Cardiac septum (tissue), 1 donor: ENCODE data around the gene LDLRAD4. TPM values are rescaled to one million over a fixed set of nuclear protein-coding genes. Genes with fewer than 3 reads are reported as not detected.

Experiments
- DNase-seq: peaks from one replicate; pipeline ENCODE4 v3.0.0-alpha.2; 2020; ENCODE audit warnings: low spot score
- intact Hi-C: fragments of 100-400 bp; cut with DNase I; formaldehyde crosslinking; loops from one replicate; pipeline ENCODE4 v1.14.0; 2022
- total RNA-seq: library from RNA; stranded (reverse); fragmentation: NEBNext Ultra II Directional; extraction: Animal tissue kit (Norgen Biotek cat#: 25700); gene quantifications from one replicate; pipeline ENCODE4 v1.2.1, GENCODE V29; 2021
- donor health status: DM: no; HTN: no; CAD: no.

The LDLRAD4 gene
- total RNA-seq, 1 donor from 2014 or later = 23.3 TPM

GRCh38 chr18:13291745-13292447 is 73.3 kb downstream of the LDLRAD4 start:
- intact Hi-C loops = no loop called here
- no peak for DNase-seq

GRCh38 chr18:13292736-13293135 is 74.2 kb downstream of the LDLRAD4 start:
- DNase-seq = no peak
- intact Hi-C loops = no loop called here

DNA sequence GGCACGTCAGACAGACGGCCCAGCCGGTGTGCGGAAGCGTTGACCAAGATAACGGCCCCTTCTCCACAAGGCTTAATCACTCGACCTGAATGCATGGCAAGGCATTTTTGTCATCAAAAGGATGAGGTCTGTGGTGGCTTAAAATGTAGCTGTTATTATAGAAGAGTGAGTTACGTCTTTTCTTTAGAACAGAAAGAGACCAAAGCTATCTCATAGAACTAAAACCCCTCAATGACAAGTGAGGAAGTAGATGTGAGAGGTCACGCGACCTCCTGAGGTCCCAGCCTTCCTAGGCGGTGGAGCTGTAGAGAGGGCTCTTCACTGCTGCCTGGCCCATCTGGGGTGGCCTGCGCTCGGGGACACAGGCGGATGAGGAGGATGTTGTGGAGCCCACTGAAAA is 75.7 kb downstream of the LDLRAD4 start:
- intact Hi-C loops = no loop called here
- DNase-seq = no peak

DNA sequence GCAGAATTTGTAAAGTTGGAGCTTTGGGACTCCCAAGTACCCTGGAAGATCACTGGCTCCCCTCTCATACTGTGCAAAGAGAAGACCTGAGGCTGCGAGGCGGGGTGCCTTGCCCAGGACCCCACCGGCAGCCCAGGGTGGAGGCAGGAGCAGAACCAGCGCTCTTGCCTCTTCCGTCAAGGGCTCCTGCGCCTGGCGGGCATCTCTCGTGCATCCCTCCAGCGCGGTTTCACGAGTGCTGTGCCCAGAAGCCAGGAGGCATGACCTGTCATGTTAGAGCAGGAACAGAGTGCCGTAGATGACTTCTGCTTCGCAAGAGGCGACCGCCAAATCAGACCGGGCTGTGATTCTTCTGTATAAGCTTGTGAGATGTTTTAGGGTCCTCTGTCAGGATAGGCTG is 77.3 kb downstream of the LDLRAD4 start:
- intact Hi-C loops = no loop called here
- no peak for DNase-seq

- no peak for DNase-seq
- intact Hi-C loops = no loop called here
These were observed 78.5 kb downstream of the LDLRAD4 start for GRCh38 chr18:13296867-13297574.

- intact Hi-C loops = no loop called here
- no peak for DNase-seq
These were observed 79.7 kb downstream of the LDLRAD4 start for GRCh38 chr18:13298262-13298661.

- no peak for DNase-seq
- intact Hi-C loops = no loop called here
These were observed 81.5 kb downstream of the LDLRAD4 start for GRCh38 chr18:13300029-13300428.

DNA sequence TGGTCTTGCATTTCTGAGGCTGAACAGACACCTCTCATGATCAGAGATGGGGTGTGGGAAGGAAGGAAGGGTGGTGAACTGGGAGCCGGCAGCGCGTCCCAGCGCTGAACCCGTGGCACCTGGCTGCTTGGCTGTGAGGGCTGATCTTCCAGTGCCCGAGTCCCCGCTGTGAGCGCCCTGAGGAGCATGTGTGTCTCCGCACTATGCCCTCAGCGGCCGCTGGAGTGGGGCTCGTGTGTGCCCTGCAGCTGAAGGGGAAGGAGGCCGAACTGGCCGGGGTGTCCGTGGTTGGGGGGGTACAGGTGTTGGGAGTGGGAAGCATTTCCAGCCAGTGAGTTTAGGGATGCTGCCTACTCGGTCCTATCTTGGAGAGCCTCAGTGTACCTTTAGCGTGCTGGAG is 82.2 kb downstream of the LDLRAD4 start:
- intact Hi-C loops = no loop called here
- DNase-seq = no peak

DNA sequence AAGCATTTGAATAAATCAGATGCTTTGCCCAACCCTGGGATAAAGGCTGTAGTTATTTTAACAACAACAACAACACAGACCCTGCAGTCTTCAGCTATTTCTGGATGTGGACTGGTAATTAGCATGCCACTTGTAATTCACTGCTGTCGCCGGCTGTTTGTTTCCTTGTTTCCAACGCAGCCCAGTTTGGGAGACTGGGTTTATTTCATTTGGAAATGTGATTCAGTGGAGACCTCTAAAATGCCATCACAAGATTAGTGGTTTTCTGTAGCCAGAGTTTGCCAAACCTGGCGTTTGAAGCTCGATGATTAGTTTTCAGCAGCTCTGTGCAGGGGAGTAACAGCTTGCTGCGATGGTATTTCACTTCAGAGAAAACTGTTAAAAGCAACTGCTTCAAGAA is 83.5 kb downstream of the LDLRAD4 start:
- DNase-seq = no peak
- intact Hi-C loops = no loop called here

GRCh38 chr18:13302457-13303225 is 84.1 kb downstream of the LDLRAD4 start:
- no peak for DNase-seq
- intact Hi-C loops = no loop called here

DNA sequence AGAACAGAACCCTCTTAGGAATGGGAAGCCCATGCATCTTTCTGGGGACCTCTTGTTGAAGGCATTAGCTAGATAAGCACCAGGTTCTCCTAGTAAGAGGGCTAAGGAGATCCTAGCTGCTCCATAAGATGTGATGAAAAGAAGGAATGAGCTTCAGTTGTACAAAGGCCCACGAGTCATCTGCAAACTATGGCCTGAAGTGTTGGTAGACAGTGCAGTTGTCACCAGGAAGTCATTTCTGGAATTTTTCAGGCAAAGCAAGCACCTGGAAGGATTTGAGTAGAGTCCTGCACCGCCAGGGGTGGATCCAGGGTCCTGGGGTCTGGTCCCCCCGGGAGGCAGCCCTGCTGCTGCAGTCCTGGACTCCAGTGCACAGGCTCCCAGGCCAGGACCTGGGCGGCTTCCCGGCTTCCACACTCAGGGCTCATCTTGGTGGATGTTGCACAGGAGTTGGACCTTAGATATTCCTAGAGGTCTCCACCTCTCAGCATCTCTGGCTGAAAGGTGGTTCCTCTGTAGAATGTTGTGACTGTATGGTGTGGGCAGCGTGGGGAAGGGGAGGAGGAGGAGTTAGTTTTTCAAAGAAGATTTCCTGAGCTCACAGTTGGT is 85.3 kb downstream of the LDLRAD4 start:
- intact Hi-C loops = no loop called here
- DNase-seq = no peak

DNA sequence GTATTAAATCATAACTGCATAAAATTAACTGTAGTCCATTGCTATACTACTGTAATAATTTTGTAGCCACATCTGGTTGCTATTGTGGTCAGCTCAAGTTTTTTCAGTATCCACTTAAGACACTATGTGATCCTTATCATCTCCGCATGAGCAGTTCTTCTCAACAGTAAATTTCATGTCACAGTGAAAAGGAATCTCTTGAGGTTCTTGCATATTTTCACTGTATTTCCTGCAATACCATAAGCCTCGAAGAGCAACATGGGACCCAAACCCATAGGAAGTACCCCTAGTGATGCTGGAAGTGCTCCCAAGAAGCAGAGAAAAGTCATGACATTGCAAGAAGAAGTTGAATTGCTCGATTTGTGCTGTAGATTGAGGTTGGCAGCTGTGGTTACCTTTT is 86.7 kb downstream of the LDLRAD4 start:
- intact Hi-C loops = no loop called here

GRCh38 chr18:13306583-13306982 is 88.0 kb downstream of the LDLRAD4 start:
- intact Hi-C loops = no loop called here
- no peak for DNase-seq

More for the DNA sequence above, 86.7 kb downstream of the LDLRAD4 start:
- no peak for DNase-seq

- intact Hi-C loops = no loop called here
- no peak for DNase-seq
These were observed 89.8 kb downstream of the LDLRAD4 start for GRCh38 chr18:13308369-13308768.

DNA sequence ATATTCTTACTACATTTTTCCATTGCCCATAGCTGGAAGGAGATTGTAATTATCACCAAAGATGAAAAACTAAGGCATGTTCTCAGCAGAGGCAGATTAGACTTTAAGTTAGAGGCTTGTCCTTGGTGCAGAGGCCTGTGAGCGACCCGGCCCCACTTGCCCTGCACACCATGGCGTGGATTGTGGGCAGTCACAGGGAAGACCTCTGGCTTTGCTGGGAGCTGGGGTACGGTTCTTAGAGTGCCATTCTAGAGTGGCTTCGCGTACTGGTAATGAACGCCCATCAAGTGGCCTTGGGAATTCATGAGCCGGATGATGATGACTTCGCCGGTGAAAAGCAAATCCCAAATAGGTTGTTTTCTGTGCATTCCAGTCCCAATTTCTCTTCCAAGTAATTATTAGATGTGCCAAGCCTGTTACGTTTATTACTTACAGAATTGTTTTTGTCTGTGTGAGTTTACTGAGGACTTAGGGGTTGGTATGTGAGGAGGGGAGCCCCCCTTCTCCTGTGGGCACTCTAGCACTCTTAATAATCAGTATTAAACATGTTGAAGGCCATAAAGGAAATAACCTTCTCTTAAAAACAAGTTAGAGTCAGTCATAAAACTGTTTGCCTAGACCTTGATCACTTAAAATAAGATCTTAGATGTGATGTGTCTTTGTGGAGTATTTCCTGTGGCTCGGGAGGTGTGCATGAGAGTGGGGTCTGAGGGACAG is 90.6 kb downstream of the LDLRAD4 start:
- intact Hi-C loops = no loop called here
- no peak for DNase-seq

DNA sequence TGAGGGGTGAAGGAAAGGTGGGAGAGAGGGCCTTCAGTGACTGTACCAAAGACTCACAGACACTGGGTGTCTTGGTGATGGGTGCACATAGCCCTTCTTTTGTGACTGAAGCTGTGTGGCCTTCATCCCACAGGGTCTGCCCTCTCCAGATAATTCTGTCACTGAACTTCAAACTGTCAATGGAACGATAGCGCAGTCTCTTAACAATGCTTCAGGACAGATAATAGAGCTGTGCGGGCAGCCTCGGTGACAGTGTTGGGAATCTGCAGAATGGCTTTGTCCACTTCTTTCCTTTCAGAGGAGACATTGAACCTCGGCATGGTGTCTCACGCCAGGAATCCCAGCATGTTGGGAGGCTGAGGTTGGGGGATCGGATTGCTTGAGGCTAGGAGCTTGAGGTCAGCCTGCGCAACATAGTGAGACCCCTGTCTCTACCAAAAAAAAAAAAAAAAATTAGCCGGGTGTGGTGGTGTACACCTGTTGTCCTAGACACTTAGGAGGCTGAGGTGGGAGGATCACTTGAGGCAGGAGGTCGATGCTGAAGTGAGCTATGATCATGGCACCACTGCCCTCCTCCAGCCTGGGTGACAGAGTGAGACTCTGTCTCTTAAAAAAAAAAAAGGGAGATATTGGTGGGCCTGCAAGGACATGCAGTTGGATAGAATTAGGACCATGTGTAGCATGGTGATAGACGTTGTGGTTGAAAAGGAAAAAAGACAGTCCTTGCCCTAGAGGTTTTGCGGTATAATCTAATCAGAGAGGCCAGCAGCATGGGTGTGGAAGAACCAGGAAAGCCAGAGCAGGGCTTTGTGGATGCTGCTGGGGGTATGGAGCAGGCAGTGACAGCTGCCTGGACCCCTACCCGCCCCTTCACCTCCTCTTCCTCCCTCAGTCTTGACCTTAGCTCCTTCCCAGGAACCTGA is 91.4 kb downstream of the LDLRAD4 start:
- DNase-seq = no peak
- intact Hi-C loops = no loop called here

- no peak for DNase-seq
- intact Hi-C loops = no loop called here
These were observed 92.6 kb downstream of the LDLRAD4 start for GRCh38 chr18:13311193-13311592.

- DNase-seq = no peak
- intact Hi-C loops = no loop called here
These were observed 94.0 kb downstream of the LDLRAD4 start for GRCh38 chr18:13312515-13312914.
